NOMO-1 (cell line): Measurements from ENCODE around the gene RNPEPL1.

Experiments
- DNase-seq, 2 experiments: peaks; one replicate each; lab custom pipeline; 2025; ENCODE audit not compliant: unreplicated experiment in 2 of 2; lab: John Stamatoyannopoulos, UW

Gene RNPEPL1

DNA sequence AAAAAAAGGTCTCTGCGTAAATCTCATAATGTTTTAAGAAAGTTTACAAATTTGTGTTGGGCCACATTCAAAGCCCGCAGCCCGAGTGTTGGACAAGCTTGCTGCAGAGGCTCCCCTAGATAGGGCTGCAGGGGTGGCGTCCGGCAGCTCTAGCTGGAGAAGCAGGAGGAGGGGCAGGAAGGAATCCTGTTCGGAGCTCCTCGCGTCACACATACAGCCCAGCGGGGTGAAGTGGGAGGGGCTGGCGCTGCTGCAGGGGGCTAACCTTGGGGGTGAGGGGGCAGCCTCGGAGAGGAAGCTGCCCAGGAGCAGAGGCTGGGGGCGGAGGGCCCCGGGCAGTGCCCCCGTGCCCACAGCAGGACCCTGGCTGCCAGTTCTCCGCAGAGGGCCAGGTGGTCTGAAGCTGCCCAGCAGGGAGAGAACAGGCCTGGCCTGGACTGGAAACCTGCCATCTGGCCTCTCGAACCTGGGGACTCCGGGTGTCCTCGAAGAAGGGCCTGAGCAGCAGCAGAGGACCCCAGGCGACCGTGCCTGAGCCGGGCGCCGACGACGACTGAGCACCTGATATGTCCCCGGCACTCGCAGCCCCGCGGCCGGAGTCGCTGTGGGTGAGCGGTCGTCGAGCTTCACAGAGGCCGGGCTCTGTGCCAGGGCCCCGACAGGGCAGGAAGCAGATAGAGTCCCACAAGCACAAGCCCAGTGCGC lies 54.4 kb downstream of the RNPEPL1 start:
- DNase-seq, result no peak

DNA sequence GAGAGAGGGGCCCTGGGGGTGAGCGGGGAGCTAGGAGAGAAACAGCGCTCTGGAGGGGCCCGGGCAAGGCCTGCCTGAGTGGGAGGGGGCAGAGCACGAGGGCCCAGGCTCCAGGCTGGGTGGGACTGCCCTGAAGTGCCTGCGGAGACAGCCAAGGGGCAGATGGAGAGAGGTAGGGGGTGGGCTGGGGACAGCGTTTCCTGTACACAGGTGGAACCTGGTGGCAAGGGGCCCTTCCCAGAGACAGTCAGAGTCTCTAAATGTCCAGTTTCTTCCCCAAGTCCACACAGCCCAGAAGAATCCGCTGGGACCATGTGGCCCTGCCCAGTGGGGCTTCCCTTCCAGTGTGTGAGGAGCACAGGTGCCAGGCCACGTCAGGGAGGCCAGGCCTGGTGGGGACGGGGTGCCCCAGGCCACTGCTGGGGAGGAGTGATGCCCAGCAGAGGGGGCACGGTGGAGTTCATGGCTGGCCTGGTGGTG lies 55.3 kb downstream of the RNPEPL1 start:
- DNase-seq, result no peak

DNA sequence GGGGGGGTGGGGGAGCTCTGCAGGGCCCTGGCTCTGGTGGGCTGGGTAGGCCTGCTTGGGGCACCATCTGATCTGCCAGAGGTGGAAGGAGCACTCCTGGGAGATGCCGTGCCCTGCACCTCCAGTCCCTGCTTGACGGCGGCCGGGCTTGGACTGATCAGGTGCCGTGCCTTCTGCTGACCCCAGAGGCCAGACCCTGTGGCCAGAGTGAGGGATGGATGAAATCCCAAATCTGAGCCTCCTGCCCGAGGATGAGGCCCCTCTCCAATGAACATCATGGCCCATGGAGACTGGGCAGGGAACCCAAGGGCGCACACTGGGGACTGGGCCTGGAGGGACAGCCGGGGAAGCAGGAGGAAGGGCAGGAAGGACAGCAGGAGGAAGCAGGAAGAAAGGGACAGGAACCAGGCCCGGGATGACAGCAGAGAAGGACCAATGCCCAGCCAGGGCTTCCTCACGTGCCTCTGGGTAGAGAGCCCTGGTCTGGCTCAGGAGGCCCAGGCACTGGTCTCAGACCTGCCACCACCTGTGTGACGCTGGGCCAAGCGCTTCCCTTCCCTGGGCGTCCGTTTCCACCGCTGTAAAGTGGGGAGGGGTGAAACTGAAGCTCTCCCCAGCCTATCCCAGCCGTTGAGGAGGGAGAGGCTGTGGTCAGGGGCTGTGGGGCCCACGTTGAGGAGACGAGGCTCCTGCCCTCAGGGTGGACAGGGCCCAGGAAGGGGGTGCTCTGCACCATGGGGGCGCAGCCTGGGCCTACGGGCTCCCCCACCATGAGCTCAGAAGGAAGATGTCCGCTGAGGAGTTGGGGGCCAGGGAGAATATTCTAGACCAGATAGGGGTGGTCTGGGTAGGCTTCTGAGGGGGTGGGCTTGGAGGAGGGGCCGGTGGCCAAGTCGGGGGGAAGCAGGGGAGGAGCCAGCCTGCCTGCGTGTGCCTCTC lies 56.0 kb downstream of the RNPEPL1 start:
- peak in 1 of 2 experiments; percentile 63 for DNase-seq

DNA sequence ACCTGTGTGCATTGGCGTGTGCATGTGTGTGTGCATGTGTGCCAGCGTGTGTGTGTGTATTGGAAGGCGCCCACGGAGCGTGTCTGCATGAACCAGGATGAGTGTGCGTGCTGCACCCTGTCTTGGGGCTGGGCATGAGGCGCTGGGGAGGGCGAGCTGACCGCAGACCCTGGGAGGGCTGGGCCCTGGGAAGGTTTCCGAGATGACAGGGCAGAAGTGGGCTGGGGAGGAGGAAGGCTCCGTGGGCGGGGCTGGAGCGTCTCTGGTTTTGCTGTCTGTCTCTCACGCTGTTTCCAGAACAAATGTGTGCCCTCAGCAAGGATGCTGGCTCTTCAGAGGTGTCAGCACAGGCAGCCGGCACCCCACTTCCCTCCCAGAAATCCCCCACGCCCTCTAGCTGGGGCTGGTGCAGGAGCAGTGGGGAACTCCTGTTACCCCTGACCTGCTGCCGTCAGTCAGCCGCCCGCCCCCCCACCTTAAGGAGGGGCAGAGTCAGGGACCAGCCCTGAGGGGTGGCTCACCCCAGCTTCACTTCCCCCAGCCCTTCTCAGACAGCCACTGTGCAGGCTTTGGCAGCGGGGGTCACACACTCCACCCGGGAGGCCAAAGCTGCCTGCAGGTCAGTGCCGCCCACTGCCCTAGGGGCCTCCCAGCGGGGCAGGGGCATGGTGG lies 56.8 kb downstream of the RNPEPL1 start, which contains the start of gene GPR35:
Gene GPR35, plus strand, starts transcription at position 531 of the 672 bp plus-strand sequence. CDS start 4,473 bp downstream, outside the sequence.
- peak; percentile 87 to 89 for DNase-seq

DNA sequence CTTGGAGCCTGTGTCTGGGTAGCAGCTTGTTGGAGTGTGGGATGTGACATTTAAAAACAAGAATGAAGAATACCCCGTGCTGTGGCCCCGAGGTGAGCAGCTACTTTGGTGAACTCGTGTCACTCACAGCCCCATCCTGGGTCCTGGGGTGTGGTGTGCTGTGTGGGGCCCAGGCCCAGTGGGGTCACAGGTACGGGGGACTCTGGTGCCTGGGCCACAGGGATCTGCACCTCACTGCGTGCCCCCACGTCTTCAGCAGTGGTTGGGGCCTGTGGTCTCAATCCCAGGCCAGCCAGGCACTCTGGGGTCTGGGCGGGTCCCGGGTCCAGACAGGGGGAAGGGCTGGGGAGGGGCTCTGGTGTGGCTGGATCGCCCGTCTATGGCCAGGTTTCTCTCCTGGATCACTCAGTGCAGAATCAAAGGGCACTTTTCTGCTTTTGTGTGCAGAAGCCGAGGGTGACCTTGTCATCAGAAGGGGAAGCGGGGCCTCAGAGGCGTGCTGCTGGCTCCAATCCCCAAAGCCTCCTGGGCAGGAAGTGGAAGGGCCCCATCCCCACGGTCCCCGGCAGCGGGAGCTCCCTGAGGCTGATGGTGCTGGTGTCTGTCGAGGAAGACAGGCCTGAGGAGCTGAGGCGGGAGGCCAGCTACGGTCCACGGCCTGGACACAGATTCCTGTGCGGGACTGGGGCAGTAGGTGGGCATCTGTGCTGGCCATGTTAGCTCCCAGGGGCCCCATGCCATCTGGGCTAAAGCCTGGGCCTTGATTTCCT lies 58.4 kb downstream of the RNPEPL1 start:
- peak; percentile 86 to 90 for DNase-seq

DNA sequence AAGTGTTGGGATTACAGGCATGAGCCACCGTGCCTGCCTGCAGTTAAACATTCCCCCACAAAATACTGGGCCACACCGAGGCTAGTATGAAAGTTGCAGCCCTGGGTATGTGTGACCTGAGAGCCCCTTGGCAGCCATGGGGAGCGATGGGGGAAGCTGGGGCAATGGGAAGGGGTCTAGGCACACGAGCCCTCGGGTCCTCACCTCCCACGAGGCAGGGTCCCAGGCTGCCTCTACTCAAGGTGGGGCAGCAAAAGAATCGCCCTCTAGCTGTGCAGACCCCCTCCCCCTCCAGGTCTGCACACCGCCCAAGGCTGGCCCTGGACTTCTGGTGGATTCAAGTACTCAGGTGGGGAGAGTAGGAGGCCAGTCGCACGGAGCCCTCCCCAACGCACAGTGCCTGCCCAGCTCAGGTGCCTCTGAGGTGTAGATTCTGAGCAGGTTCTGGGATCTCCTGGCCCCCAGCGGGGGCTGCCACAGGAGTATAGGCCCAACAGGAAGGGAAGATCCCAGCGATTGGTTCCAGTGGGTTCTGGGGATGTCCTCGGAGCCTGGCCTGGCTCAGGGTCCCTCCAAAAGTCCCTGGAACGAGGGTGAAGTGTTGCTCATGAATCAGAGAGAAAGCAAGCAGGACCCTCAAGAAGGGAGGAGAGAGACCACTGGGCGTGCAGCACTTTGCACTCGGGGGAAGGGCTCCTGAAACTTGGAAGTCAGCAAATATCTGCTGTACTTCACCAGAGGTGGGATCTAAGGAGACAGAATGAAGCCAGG lies 59.6 kb downstream of the RNPEPL1 start:
- DNase-seq, result no peak

DNA sequence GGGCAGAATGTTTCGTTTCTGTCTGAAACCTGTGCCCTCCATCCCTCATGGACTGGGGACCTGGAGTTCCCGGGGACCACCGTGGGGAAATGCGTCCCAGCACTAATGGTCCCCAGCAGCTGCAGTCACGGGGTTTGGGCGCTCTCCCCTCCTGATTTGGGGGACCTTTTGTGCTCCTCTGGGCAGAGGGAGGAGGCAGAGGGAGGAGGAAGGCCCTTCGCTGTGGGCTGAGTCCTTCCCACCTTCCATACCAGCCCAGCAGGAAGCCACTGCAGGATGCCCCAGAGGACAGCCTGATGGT lies 60.2 kb downstream of the RNPEPL1 start:
- no peak for DNase-seq

DNA sequence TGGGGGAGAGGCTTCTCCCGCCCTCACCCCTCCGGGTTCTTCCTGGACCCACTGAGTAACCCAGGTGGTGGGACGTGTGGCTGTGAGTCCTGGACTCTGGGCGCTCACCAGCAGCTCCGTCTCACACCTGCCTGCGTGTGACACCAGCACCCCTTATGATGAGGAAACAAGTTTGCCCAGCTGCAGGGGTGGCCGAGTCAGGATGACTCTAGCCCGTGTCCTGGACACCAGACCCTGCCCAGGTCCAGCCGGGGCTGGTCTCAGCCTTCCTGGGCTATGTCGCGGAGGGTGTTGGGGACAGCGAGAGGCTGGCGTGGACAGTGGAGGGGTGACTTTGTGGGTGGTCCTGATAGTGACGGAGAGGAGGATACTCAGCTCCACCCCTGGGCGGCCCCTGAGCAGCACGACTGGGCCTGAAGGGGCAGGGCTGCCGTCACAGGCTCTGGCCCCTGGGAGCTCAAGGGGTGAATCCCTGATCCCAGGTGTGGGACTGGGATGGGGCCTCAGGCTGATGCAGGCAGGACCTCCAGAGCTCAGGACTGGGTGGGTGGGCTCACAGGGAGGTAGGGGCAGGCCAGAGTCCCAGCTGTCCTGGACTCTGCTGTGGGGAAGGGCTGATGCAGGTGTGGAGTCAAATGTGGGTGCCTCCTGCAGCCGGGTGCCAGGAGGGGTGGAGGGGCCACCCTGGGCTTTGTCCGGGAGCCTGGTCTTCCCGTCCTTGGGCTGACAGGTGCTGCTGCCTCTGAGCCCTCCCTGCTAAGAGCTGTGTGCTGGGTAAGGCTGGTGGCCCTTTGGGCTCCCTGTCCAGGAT lies 60.7 kb downstream of the RNPEPL1 start:
- no peak for DNase-seq

DNA sequence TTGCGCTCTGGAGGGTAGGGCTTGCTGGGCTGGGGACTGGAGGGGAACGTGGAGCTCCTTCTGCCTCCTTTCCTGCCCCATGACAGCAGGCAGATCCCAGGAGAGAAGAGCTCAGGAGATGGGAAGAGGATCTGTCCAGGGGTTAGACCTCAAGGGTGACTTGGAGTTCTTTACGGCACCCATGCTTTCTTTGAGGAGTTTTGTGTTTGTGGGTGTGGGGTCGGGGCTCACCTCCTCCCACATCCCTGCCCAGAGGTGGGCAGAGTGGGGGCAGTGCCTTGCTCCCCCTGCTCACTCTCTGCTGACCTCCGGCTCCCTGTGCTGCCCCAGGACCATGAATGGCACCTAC lies 61.3 kb downstream of the RNPEPL1 start:
- DNase-seq, result no peak

DNA sequence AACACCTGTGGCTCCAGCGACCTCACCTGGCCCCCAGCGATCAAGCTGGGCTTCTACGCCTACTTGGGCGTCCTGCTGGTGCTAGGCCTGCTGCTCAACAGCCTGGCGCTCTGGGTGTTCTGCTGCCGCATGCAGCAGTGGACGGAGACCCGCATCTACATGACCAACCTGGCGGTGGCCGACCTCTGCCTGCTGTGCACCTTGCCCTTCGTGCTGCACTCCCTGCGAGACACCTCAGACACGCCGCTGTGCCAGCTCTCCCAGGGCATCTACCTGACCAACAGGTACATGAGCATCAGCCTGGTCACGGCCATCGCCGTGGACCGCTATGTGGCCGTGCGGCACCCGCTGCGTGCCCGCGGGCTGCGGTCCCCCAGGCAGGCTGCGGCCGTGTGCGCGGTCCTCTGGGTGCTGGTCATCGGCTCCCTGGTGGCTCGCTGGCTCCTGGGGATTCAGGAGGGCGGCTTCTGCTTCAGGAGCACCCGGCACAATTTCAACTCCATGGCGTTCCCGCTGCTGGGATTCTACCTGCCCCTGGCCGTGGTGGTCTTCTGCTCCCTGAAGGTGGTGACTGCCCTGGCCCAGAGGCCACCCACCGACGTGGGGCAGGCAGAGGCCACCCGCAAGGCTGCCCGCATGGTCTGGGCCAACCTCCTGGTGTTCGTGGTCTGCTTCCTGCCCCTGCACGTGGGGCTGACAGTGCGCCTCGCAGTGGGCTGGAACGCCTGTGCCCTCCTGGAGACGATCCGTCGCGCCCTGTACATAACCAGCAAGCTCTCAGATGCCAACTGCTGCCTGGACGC lies 61.9 kb downstream of the RNPEPL1 start:
- DNase-seq, result no peak
